NCI-H1048 (cell line): ENCODE data around the gene LIX1L.

Experiments
- DNase-seq: peaks from one replicate; lab custom pipeline; 2025; lab: John Stamatoyannopoulos, UW

The LIX1L gene

DNA sequence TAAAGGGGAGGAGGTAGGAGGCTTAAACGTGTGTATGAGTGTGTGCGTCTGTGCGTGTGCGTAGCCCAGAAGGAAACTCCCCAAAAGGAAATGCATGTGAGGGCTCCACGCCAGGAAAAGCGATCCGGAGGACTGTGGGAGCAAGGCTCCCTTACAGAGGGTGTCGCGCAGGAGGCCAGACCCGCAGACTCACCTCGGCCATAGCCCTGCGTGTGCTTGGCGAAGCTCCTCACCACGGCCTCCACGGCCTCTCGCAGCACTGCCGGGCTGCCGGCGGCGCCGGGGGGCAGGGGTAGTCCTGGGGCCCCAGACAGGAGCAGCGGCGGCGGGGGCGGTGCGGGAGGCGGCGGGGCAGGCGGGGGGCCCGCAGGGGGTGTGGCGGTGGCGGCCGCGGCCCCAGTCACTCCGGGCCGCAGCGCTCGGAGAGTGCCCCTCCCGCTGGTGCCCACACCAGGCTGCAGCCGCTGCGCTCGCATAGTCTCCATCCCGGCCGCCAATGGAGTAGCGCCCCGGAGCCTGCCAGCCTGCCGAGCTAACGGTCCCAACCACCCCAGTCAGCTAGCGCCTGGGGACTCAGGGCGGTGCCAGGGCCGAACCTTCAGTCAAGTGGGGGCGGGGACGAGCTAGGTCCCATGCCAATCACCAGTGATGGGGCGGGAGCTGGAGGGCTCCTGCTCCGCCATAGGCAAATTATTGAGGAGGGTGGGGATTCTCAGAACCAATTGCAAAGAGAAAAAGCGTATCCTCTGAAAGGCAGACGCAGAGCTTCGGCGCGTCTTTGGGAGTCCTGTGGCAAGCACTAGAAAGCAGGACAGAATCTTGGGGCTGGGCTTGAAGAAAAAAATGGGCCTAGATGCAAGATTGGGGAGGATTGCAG is at the start of gene LIX1L:
Gene LIX1L, minus strand, starts transcription at position 575 of the 877 bp plus-strand sequence. Its CDS starts 90 bp downstream, at position 485.
- peak; percentile 99 for DNase-seq

- DNase-seq = no peak
These were observed 43.9 kb upstream of the LIX1L start for GRCh38 chr1:146001709-146002108.

DNA sequence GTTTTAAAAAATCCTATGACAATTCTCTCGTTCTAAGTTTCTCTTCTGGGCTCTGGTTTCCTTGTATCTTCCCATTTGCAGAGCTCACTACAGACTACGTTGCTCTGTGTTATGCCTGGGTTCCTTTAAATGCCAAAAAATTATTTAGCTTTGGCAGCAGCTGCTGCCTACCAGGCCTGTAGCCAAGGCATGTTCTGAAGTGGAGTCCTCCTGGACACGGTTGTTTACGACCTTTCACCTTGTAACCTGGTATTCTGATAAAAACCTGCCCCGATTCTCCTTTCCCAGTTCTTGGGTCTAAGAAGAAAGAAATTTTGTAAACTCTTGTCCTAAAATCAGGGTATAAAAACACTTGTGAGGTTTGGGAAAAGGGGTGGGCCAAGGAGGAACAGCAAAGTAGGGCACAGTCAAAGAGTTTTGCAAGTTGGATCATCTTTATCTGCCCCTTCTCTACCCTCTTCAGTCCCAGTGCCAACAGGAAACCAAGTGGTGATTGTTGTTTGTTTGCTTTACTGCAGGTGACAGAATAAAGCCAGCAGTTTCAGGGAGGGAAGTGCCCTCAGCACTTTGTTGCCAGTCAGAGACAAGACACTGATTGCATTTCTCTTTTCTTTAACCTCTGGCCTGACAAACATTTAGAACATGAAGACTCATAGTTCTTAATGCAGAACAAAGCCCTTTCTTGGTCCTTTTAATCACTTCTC is 41.7 kb upstream of the LIX1L start:
- no peak for DNase-seq

GRCh38 chr1:145997718-145998023 is 39.9 kb upstream of the LIX1L start:
- no peak for DNase-seq

- no peak for DNase-seq
These were observed 39.4 kb upstream of the LIX1L start for GRCh38 chr1:145997016-145997717.

DNA sequence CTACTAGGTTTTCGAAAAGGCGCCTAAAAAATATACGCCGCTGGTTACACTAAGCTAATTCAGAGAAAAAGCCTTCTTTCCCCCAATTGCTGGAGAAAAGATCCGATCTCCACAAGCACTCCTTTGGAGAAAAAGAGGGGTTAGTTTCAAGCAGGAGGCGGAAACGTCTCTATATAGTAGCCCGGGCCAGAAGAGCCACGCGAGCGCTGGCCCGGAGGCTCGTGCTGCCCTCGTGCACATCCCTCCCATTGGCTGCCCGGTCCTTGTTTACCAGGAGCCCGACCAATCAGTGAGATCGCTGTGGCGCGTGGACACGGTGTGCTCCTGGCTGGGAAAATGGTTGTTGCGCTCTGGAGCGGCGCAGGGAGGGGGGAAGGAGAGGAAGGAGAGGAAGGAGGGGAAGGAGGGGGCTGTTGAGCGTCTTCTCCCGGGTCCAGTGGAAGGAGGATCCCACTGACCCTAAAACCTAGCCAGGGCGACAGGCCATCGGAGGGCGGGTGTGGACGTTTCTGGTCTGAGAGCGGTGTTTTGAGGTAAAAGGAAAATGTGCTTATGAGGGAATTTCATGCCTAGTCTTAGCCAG is 38.7 kb upstream of the LIX1L start, which contains the start of gene TXNIP:
Gene TXNIP, minus strand, starts transcription at position 147 of the 583 bp plus-strand sequence. CDS start 313 bp downstream, outside the sequence.
- peak; percentile 90 for DNase-seq

- DNase-seq = no peak
These were observed 38.2 kb upstream of the LIX1L start for GRCh38 chr1:145995964-145996432.

GRCh38 chr1:145995148-145995881 is 37.5 kb upstream of the LIX1L start:
- no peak for DNase-seq

GRCh38 chr1:145994391-145995120 is 36.7 kb upstream of the LIX1L start:
- DNase-seq = no peak

GRCh38 chr1:145993618-145994390 is 36.0 kb upstream of the LIX1L start:
- DNase-seq = no peak

DNA sequence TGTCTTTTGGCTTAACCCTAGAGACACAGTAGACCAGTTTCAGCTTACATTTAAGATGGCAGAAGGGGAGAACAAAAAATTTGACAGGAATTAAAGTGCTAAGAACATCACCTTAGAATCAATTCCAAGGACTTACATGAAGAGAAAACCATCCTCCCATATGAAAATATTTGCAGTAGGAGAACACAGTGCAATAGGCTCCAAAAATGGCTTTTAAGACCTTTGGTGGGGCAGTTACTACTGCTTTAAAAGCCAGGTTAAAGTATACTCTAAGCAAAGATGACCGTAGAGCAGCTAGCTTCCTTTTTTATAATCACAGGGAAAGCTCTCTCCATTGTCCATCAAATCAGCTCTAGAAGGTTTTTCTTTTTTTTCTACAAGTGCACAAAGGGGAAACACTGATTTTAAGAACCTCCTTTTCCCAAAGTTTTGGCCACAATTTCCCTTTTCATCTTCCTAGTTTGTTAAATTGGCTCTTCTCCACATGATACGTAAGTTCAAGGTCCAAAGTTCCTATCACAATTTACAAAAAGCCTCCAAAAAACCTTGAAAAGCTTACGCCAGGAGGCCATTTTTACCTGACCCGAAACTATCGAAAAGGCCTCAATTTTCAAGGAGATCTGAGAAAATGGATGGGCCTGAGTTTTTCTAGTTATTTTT is 35.3 kb upstream of the LIX1L start:
- DNase-seq = no peak

GRCh38 chr1:145992502-145992936 is 34.7 kb upstream of the LIX1L start:
- no peak for DNase-seq

GRCh38 chr1:145991735-145992412 is 34.1 kb upstream of the LIX1L start:
- DNase-seq = no peak

DNA sequence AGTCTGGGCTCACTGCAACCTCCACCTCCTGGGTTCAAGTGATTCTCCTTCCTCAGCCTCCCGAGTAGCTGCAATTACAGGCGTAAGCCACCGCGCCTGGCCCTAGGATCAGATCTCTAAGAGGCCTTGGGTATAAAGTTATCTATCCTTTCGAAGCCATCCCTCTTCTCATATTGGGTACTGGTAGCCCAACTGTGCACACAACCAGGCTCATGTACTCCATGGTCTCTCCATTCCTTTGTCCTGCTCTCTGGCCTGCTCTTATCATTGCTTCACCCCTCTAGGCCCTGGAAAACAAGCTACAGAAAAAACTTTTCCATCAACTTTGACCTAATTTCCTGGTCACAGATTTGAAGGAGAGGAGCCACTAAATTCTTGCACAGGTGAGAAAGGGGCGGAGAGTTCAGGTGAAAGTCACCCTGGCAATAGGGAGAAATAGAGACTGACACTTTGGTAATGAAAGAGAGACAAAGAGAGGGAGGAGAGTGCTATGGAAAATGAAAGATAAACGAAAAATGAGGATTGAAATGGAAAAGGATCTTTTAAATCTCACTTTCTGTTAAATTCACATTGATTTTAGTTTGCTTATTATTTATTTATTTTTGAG is 32.5 kb upstream of the LIX1L start:
- no peak for DNase-seq

DNA sequence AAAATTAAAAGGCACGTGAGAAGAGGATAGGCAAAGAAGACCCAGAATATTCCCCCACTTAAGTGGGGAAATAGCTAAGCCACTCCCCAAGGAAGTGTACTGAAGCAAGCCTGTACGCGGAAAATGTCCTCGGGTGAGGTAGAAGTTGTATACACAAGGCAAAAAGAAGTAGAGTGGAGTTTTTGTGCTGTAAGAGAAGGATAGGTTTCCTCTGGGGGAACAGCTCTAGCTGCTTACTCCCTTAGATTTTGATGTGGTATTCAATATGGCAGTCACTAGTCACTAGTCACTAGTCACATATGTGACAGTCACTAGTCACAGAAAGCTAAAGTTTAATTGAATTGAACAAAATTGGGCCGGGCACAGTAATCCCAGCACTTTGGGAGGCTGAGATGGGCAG is 31.0 kb upstream of the LIX1L start:
- no peak for DNase-seq

DNA sequence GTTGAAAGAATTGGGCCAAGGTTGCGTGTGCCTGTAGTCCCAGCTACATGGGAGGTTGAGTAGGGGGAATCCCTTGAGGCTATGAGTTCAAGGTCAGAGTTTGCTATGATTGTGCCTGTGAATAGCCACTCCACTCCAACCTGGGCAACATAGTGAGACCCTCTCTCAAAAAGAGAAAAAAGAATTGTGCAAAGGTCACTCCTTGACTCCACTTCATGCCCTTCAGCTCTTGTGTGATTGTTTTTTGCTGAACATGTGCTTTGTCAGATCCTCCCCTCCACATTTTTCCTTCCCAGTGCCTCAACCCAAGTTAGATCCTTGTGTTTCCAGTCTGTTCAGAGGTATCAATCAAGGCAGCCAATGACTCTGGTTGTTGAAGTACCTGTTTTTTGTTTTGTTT is 30.1 kb upstream of the LIX1L start:
- DNase-seq = no peak

DNA sequence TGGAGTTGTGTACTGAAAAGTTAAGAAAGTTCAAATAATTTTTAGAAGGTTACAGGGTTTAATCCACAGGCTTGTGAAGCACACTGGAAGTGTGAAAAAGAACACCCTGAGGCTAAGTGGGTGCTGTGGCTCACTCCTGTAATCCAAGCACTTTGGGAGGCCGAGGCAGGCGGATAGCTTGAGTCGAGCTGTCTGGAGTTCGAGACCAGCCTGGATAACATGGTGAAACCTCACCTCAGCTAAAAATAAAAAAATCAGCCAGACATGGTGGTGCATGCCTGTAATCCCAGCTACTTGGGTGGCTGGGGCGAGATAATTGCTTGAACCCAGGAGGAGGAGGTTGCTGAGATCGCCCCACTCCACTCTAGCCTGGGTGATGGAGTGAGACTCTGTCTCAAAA is 28.7 kb upstream of the LIX1L start:
- no peak for DNase-seq
